Ascending aorta (tissue), 2 donors: ENCODE data around the gene GLRB. TPM values are rescaled to one million over a fixed set of nuclear protein-coding genes. Genes with fewer than 3 reads are reported as not detected.
"Not testable (repeated sequence)": the region's sequence is repeated elsewhere in the genome, so short reads cannot be mapped to it uniquely, and the experiment has no call there.

Experiments used
- DNase-seq, 2 donors: peaks; one replicate each; pipeline ENCODE4 v3.0.0-alpha.2; 2019; ENCODE audit warnings: low spot score in 2 of 2
- H3K27ac ChIP-seq, 2 donors: fragments of 200-600 bp; sonication (generic); one replicate each; pipeline ENCODE4 v1.5.1; 2016 to 2017; ENCODE audit warnings: mild to moderate bottlenecking in 1 of 2
- H3K27me3 ChIP-seq: fragments of 200-600 bp; sonication (generic); one replicate; pipeline ENCODE4 v1.5.1; 2017
- H3K36me3 ChIP-seq, 2 donors: fragments of 200-600 bp; sonication (generic); one replicate each; pipeline ENCODE4 v1.5.1; 2016
- H3K4me1 ChIP-seq, 2 donors: fragments of 200-600 bp; sonication (generic); one replicate each; pipeline ENCODE4 v1.5.1; 2016 to 2017; ENCODE audit warnings: mild to moderate bottlenecking in 1 of 2
- H3K4me3 ChIP-seq, 2 donors: fragments of 200-600 bp; sonication (generic); one replicate each; pipeline ENCODE4 v1.5.1; 2016 to 2017; ENCODE audit warnings: mild to moderate bottlenecking in 1 of 2
- H3K9me3 ChIP-seq, 2 donors: fragments of 200-600 bp; sonication (generic); one replicate each; pipeline ENCODE4 v1.5.1; 2016
- intact Hi-C: fragments of 100-400 bp; cut with DNase I; formaldehyde crosslinking; loops from one replicate; pipeline ENCODE4 v1.15.1; 2023
- total RNA-seq: library from RNA; depleted of rRNA; stranded (reverse); fragments of >200 nt; gene quantifications from one replicate; pipeline ENCODE4 v1.1.0, GENCODE V29; 2016
- TF ChIP-seq, protein P1 (sequence below), 3 experiments: fragments of 200-600 bp in 2 of 3; fragments of 450-650 bp in 1 of 3; sonication (generic) in 2 of 3; IDR thresholded peaks; one replicate each; pipeline ENCODE4 v1.5.1; 2016 to 2019; ENCODE audit warnings: antibody characterized with exemption in 3 of 3, mild to moderate bottlenecking in 1 of 3, moderate library complexity in 1 of 3

The GLRB gene
- total RNA-seq, 1 donor from 2014 or later, result 8.4 TPM

DNA sequence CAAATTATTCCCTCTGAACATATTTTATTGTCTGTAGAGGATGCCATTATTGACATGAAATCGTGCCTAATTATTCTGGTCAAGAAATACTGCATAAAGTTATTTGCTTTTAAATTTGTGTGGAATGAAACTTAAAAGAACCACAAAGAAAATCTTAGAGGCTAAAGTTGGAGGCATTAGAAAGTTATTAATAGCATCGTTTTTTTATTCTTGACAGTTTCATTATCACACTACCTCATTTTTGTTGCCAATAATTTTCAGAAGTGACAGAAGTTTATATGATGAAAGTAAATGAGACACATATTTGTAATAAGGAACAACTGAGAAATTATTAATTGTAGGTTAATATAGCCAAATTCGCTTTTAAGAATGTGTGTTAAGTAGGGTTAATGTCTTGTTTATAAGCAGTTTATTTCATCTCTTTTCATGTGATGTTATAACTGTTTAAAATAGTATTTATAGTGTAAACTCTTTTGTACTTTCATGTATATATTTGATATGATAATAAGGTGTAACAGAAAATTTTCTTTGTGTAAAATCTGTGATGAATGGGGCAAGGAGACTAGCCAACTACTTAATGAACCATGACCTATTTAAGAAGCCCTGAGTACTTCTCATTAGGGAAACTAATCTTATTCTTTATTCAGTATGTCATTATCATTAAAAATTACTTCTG, 90.1 kb downstream of the GLRB start:
- Histone ChIP-seq H3K4me3 (no peak overlapping the region), H3K27me3 (no peaks in the 10 kb centered on the region), H3K36me3 (no peaks in the 10 kb centered on the region), H3K27ac (no peak overlapping the region), H3K4me1 (no peaks in the 10 kb centered on the region), H3K9me3 (no peaks in the 10 kb centered on the region)
- DNase-seq, result no peak
- TF ChIP-seq, protein P1, sequence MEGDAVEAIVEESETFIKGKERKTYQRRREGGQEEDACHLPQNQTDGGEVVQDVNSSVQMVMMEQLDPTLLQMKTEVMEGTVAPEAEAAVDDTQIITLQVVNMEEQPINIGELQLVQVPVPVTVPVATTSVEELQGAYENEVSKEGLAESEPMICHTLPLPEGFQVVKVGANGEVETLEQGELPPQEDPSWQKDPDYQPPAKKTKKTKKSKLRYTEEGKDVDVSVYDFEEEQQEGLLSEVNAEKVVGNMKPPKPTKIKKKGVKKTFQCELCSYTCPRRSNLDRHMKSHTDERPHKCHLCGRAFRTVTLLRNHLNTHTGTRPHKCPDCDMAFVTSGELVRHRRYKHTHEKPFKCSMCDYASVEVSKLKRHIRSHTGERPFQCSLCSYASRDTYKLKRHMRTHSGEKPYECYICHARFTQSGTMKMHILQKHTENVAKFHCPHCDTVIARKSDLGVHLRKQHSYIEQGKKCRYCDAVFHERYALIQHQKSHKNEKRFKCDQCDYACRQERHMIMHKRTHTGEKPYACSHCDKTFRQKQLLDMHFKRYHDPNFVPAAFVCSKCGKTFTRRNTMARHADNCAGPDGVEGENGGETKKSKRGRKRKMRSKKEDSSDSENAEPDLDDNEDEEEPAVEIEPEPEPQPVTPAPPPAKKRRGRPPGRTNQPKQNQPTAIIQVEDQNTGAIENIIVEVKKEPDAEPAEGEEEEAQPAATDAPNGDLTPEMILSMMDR (IDR thresholded peaks at IDR 0.05), result no peak
- intact Hi-C loops, result no loop called here

DNA sequence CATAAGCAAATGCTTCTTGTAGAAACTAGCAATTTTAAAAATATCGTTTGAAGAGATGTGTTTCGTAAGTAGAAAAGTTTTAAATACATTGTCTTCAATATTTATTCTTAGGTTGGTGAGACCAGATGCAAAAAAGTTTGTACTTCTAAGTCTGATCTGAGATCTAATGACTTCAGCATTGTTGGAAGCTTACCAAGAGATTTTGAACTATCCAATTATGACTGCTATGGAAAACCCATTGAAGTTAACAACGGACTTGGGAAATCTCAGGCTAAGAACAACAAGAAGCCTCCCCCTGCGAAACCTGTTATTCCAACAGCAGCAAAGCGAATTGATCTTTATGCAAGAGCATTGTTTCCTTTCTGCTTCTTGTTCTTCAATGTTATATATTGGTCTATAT, 94.4 kb downstream of the GLRB start:
- Histone ChIP-seq H3K4me3 (no peak overlapping the region), H3K27me3 (no peaks in the 10 kb centered on the region), H3K36me3 (no peaks in the 10 kb centered on the region), H3K4me1 (no peaks in the 10 kb centered on the region), H3K9me3 (no peaks in the 10 kb centered on the region), H3K27ac (no peak overlapping the region)
- TF ChIP-seq, protein P1 (IDR thresholded peaks at IDR 0.05), result no peak
- DNase-seq, result no peak
- intact Hi-C loops, result no loop called here

DNA sequence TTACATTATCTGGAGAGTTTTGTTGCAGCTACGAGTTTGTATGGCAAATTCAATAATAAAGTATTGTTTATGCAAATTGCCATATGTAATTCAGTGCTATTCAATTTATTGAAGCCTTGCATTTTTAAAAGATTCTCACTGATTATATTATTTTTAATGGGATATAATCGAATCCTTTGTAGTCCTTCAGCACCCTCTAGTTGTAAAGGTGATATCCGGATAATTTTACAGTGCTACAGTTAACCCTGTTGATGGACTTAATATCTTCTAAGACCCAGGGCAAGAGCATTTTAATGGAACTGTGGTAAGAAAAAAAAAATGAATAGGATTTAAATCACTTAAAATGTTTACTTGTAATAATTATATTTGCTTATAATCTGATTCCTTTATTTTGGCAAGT, 96.1 kb downstream of the GLRB start:
- no peak for DNase-seq
- Histone ChIP-seq H3K9me3 (no peaks in the 10 kb centered on the region), H3K27me3 (no peaks in the 10 kb centered on the region), H3K4me1 (no peaks in the 10 kb centered on the region), H3K36me3 (no peaks in the 10 kb centered on the region), H3K4me3 (no peak overlapping the region), H3K27ac (no peak overlapping the region)
- TF ChIP-seq, protein P1 (IDR thresholded peaks at IDR 0.05), result peak in 1 of 3 experiments; percentile 23
- intact Hi-C loops, result no loop called here

DNA sequence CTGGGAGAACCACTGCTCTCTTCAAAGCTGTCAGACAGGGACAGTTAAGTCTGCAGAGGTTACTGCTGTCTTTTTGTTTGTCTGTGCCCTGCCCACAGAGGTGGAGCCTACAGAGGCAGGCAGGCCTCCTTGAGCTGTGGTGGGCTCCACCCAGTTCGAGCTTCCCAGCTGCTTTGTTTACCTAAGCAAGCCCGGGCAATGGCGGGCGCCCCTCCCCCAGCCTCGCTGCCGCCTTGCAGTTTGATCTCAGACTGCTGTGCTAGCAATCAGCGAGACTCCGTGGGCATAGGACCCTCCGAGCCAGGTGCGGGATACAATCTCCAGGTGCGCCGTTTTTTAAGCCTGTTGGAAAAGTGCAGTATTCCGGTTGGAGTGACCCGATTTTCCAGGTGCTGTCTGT, 104.3 kb downstream of the GLRB start:
- H3K9me3 ChIP-seq, H3K4me3 ChIP-seq, H3K4me1 ChIP-seq, H3K36me3 ChIP-seq, H3K27ac ChIP-seq, H3K27me3 ChIP-seq, intact Hi-C loops, DNase-seq: not testable (repeated sequence)

DNA sequence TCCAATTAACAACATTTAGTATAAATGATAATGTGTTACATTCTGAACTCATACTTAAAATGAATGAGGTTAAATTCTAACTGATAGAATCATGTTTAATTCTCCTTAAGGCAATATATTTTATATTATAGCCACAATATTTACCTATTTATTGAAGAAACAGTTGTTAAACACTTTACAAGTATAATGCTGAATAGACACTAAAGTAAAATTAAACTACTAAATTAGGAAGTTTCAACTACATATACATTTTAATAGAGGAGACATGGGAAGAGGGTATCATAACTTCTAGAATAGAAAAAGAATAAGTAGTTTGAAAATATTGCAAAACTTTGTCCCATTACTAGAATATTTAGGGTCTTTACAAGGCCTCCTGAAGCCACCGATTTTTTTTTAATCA, 108.3 kb downstream of the GLRB start:
- intact Hi-C loops, result no loop called here

DNA sequence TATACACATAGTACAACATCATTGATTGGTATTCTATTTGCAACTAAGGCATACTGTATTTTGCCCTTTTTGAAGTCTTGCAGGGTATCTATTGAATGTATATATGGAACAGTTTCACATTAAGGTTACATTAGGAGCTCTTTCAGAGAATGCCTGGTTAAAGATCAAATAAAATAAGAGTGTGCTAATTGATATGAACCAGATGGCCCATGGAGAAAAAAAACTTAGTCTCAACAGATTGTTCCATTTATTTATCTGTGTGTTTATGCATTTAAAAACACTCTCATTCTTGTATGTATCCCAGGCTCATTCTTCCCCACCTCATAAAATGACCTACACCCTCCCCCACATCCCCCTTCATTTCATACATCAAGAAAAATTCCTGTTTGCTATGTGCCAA, 109.4 kb downstream of the GLRB start:
- TF ChIP-seq, protein P1 (IDR thresholded peaks at IDR 0.05), result no peak
- Histone ChIP-seq H3K4me1 (no peaks in the 10 kb centered on the region), H3K36me3 (no peaks in the 10 kb centered on the region), H3K9me3 (peaks cover 0 to 10% of the 10 kb centered on the region in 2 donors), H3K4me3 (no peak overlapping the region), H3K27me3 (no peaks in the 10 kb centered on the region), H3K27ac (no peak overlapping the region)
- intact Hi-C loops, result no loop called here
- no peak for DNase-seq

More for the DNA sequence above, 108.3 kb downstream of the GLRB start:
- H3K4me3 ChIP-seq, result no peak overlapping the region
- H3K27ac ChIP-seq, result no peak overlapping the region
- H3K9me3 ChIP-seq, result peaks cover 0 to 7% of the 10 kb centered on the region in 2 donors
- H3K36me3 ChIP-seq, result no peaks in the 10 kb centered on the region
- H3K4me1 ChIP-seq, result no peaks in the 10 kb centered on the region
- no peaks in the 10 kb centered on the region for H3K27me3 ChIP-seq
- TF ChIP-seq, protein P1 (IDR thresholded peaks at IDR 0.05), result no peak
- DNase-seq, result no peak
